GM12872 (cell line): ENCODE data around the gene TRAPPC10.

Source experiments
- TF ChIP-seq, protein P1 (sequence below): IDR thresholded peaks from 3 replicates; pipeline ENCODE4 v1.5.1; 2011; ENCODE audit warnings: low read depth, mild to moderate bottlenecking, low read length, moderate library complexity; ENCODE audit not compliant: insufficient read depth

The TRAPPC10 gene

DNA sequence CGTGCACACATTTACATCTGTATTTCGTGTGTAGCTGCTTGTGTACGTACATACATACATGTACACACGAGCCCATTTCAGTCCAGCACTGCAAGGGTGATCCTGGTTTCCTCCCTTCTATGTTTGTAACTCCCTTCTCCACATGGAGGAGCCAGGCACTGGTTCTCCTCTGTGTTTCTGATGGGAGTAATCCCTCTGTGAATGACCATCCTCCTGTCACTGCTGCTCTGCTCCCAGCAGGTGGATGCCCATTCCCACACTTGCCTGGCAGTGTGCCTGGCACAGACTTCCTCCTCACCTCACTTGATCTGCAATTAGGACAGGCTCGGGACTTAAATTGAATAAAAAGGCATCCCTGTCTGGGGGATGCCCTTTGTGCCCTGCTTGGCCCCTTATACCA is 37.1 kb downstream of the TRAPPC10 start:
- TF ChIP-seq, protein P1, sequence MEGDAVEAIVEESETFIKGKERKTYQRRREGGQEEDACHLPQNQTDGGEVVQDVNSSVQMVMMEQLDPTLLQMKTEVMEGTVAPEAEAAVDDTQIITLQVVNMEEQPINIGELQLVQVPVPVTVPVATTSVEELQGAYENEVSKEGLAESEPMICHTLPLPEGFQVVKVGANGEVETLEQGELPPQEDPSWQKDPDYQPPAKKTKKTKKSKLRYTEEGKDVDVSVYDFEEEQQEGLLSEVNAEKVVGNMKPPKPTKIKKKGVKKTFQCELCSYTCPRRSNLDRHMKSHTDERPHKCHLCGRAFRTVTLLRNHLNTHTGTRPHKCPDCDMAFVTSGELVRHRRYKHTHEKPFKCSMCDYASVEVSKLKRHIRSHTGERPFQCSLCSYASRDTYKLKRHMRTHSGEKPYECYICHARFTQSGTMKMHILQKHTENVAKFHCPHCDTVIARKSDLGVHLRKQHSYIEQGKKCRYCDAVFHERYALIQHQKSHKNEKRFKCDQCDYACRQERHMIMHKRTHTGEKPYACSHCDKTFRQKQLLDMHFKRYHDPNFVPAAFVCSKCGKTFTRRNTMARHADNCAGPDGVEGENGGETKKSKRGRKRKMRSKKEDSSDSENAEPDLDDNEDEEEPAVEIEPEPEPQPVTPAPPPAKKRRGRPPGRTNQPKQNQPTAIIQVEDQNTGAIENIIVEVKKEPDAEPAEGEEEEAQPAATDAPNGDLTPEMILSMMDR: no peak

DNA sequence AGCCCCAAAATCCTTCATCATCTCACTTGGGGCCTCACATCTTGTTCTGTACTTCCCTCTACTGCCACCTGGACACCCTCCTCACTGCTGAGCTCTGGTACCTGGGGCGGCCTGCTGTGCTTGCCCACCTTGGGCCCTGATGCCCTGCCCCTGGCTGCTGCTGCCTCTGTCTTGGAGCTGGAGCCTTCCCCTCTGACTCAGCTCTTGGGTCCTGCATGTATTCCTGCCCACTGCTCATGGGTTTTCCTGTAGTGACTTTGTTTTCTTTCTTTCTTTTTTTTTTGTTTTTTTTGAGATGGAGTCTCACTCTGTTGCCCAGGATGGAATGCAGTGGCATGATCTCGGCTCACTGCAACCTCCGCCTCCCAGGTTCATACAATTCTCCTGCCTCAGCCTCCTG is 37.5 kb downstream of the TRAPPC10 start:
- TF ChIP-seq, protein P1: no peak

DNA sequence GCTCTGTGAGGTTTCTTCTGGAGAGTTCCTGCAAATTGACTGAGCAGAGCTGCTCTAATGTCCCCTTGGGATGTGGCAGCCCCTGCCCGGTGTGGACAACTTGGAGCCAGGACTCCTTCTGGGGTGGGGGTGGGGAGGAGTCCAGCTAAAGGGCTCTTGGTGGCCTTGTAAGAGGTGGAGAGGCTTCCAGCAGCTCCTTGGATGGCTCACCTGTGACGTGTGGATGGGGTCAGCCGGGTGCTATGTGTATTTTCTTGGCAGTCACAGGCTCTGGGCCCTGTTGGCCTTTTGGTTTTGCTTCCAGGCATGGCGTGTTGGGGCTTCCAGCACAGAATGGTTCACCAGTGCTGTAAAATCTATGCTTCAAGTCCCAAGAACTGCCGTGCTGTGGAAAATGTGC is 38.2 kb downstream of the TRAPPC10 start:
- TF ChIP-seq, protein P1: no peak

DNA sequence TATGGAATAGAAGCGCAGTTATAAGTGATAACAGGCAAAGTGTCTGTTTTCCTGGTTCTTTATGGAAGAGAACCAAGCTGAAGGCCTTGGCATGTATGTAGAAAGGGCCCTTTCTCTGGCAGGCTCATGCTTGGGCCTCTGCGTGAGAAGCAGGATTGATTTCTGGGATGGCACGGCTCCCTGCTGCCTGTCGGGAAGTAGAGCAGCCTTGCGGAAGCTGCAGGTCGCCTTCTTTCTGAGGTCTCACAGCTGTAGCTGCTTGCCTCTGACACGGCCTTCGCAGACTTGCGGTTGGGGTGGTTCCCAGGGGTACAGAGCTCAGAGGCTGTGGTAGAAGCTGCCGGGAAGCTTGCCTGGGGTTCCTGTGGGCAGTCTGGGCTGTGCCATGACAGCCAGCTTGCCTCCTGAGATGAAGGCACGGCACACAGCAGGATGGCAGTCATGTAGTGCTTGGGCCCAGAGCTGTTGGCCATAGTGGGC is 39.4 kb downstream of the TRAPPC10 start:
- TF ChIP-seq, protein P1: no peak

DNA sequence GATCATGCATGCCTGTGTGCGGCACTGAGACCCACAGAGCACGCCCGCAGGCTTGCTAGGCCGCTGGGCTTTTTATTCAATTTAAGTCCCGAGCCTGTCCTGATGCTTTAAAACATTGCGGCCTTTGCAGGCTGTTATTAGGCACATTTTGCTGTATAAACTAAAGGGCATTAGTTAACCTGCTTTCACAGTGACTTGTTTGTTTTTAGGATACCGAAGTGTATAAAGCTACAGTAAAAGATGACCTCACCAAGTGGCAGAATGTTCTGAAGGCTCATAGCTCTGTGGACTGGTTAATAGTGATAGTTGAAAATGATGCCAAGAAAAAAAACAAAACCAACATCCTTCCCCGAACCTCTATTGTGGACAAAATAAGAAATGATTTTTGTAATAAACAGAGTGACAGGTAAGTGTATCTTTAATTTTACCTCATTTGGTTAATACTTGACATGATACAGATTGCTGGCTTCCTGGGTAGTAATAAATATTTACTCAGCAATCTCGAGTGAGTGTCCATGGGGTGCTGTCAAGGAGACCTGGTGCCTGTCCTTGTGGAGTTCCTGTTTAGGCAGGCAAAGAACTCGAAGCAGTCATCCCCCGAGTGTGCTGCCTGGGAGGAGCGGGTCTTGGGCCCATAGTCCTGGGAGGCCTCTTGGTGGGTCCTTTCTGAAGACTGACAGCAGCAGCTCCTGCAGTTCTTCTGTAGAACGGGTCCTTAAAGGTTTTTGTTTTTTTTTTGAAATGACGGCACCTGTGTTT is 40.1 kb downstream of the TRAPPC10 start:
- TF ChIP-seq, protein P1: no peak

DNA sequence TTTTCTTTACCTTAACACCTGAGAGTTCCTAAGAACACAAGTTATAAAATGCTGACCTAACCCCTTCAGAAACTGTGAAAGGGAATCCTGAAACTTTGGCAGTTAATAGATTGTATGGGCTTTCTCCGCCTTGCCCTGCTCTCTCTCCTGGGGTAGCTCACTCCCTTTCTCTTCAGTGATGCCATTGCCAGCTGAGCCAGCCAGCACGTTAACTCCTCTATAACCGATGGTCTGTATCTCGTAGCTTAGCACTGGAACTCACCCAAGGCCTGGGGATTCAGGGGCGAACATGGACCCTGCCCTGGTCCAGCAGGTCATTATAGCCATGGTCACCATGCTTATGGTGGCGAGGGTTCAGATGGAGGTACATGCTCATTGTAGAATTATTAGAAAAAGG is 40.7 kb downstream of the TRAPPC10 start:
- TF ChIP-seq, protein P1: no peak

DNA sequence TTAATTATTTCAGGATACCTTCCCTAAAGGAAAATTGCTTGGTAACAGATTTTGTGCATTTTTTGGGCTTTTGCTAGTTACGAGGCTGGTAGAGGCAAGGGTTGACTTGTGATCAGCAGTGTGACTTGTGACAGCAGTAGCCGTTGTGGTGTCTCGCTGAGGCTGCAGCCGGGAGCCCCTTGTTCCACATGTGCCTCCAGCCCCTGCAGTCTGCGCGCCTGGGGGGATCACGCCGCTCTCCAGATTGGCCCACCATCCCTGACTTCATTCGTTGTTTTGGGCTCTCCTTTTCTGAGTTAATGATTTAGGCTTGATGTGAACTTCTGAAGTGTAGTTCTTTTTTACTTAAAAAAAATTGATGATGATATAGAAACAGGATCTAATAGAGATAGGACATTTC is 41.5 kb downstream of the TRAPPC10 start:
- TF ChIP-seq, protein P1: no peak

DNA sequence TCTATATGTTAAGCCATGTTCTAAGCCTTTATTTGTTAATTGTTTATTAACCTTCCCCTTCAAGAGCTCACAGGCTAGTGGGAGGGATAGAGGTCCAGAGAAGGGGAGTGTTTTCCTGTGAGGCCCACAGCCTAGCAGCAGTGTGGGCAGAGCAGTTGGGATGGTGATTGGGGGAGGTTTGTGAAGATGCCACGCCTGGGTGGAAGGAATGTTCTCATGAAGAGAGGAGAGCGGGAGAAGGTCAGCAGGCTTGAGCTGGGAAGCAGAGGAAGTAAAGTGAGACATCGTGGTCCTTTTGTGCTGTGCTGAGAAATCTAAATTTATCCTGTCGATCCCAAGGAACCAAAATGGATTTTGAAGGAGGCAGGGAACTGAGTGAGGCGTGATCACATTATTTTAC is 42.6 kb downstream of the TRAPPC10 start:
- TF ChIP-seq, protein P1: no peak
